ENCODE measurements around the gene FLNC. TPM values are rescaled to one million over a fixed set of nuclear protein-coding genes. Genes with fewer than 3 reads are reported as not detected.

FLNC gene
- total RNA-seq, 1 donor from 2014 or later, result 149 TPM

DNA sequence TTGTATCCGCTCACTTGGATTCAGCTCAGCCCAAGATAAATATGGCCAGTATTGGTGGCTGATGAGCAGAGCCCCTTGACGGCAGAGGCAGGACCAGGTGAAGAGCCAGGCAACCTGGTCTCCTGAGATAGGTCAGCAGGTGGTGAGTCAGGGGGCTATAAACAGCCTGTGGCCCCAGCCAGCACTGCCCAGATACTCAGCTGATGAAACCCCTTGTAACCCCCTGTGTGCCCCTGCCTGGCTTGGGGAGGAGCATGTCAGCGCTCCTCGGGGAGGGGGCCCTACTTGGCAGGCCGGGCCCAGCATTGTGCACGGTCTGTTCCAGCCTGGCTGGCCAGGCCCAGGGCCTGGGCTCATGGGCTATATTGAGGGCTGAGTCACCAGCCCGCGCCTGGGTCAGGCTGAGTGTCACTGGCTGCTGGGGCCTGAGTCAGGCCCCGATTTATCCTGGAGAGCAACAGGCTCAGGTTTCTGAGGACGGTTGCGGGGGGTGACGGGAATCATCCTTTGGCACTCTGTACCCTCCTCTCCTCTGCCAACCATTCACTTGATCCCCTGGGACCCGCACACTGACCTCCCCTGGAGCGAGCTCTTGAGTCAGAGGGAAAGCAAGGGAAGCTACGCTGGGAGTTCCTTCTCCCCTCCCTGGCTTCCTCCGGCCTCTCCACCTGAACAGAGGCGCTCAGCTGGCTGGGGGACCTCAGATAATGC lies 2.8 kb upstream of the FLNC start:
- H3K4me3 ChIP-seq (ENCODE audit: low read depth, low read length), result no peak overlapping the region
- TF ChIP-seq, protein P1, sequence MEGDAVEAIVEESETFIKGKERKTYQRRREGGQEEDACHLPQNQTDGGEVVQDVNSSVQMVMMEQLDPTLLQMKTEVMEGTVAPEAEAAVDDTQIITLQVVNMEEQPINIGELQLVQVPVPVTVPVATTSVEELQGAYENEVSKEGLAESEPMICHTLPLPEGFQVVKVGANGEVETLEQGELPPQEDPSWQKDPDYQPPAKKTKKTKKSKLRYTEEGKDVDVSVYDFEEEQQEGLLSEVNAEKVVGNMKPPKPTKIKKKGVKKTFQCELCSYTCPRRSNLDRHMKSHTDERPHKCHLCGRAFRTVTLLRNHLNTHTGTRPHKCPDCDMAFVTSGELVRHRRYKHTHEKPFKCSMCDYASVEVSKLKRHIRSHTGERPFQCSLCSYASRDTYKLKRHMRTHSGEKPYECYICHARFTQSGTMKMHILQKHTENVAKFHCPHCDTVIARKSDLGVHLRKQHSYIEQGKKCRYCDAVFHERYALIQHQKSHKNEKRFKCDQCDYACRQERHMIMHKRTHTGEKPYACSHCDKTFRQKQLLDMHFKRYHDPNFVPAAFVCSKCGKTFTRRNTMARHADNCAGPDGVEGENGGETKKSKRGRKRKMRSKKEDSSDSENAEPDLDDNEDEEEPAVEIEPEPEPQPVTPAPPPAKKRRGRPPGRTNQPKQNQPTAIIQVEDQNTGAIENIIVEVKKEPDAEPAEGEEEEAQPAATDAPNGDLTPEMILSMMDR (conservative IDR thresholded peaks at IDR 0.05; ENCODE audit: low read depth, low read length), result no peak
- DNase-seq (ENCODE audit: low read depth), result no peak

GRCh38 chr7:128827971-128828711 lies 2.1 kb upstream of the FLNC start:
- TF ChIP-seq, protein P1 (conservative IDR thresholded peaks at IDR 0.05; ENCODE audit: low read depth, low read length), result no peak
- no peak for DNase-seq (ENCODE audit: low read depth)
- no peak overlapping the region for H3K4me3 ChIP-seq (ENCODE audit: low read depth, low read length)

GRCh38 chr7:128829391-128830166 lies 627 bp upstream of the FLNC start:
- peak overlapping the region; percentile 48 for H3K4me3 ChIP-seq (ENCODE audit: low read depth, low read length)
- no peak for DNase-seq (ENCODE audit: low read depth)
- TF ChIP-seq, protein P1 (conservative IDR thresholded peaks at IDR 0.05; ENCODE audit: low read depth, low read length), result no peak

DNA sequence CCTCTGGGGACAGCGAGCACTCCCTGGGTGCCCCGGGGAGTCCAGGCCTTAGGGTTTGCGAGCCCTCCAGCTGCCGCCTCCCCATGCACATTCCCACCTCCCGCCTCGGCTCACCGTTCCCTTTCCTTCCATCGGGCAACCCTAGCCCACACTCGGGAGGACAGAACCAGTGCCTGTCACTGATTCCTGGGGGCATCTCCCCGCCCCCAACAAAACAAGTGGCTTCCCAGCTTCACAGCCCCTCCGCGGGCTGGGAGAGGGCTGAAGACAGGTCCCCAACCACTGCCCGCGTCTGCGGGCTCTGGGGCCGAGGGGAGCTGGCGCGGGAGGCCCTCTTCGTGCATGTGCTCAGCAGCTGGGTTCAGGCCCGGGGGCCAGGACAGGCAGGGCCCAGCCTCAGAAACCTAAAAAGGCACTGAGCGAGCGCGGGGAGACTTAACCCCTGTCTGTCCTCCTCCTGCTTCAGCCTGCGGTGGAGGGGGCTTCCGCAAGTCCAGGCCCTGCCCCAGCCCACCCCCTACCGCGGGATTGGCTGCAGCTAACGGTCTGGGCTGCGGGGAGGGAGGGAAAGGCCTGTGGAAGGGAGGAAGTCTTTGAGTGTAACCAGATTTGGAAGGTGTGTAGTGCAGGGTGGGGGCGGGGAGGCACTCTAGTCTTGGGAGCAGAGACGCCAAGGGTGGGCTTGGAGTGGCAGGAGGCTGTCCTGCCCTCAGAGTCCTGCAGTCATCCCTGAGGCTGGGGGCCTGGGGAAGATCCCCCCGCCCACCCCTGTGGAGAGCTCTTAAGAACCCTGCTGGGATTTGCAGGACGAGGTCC lies 1.2 kb downstream of the FLNC start:
- no peak overlapping the region for H3K4me3 ChIP-seq (ENCODE audit: low read depth, low read length)
- TF ChIP-seq, protein P1 (conservative IDR thresholded peaks at IDR 0.05; ENCODE audit: low read depth, low read length), result no peak
- no peak for DNase-seq (ENCODE audit: low read depth)

DNA sequence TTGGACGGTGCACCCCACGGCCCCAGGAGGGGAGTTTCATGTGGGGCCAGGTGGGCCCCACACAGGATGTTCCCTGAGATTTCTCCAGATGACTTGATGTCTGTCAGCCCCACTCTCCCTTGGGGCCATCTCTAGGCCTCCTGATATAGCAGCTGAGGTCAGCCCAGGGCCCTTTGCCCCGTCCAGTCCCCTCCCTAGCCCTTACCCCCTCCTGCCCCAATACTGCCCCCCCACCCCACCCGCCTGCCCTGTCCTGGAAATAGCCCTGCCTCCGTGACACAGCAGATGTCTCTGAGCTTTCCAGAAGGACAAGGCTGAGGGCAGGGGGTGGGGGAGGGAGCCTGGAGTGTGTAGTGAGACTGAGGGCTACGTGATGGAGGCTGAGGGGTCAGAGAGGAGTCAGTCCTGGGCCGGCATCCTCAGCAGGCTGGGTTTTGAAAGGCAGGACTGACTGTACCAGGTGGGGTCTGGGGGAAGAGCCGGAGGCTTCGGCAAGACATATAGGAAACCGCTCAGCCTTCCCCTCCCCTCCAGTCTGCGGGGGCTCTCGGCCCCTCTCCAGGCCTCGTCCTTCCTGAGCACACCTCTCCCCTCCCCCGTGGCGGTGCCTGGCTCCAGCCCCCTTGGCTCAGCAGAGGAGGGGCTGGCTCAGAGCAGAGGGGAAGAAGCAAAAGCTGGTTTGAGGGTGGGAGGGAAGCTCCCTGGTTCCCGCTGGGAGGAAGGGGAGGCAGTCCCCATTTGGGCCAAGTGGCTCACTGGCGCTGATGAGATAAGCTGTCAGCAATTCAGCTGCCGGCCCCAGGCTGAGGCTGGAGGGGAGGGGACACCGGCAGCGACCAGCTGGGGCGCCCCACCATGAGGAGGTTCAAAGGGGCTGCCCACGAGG lies 2.0 kb downstream of the FLNC start:
- no peak overlapping the region for H3K4me3 ChIP-seq (ENCODE audit: low read depth, low read length)
- TF ChIP-seq, protein P1 (conservative IDR thresholded peaks at IDR 0.05; ENCODE audit: low read depth, low read length), result no peak
- no peak for DNase-seq (ENCODE audit: low read depth)

DNA sequence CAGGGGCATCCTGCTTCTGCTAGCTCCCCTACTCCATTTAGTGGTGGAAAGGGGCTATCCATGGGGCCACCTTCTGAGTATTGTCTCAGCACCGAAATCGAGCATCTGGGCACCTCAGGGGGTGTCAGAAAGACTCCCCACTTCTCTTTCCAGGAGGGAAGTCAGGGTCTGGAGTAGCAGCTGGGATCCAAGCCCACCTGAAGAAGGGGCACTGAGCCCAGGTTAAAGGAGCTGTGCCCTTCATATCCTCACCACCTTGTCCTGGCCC lies 2.6 kb downstream of the FLNC start:
- TF ChIP-seq, protein P1 (conservative IDR thresholded peaks at IDR 0.05; ENCODE audit: low read depth, low read length), result no peak
- DNase-seq (ENCODE audit: low read depth), result no peak
- no peak overlapping the region for H3K4me3 ChIP-seq (ENCODE audit: low read depth, low read length)
